Stimulated activated naive CD8-positive, alpha-beta T cell treated with anti-CD3 and anti-CD28 coated beads, Interleukin-15, amount 100 ng/mL, for 72 hours (primary cell): ENCODE measurements around the gene MAPK8IP3.

Experiments
- ATAC-seq: fragments of 150-1000 bp; cut with Tn5 transposase; 2 replicates; pipeline ENCODE4 v1.10.0; 2021; ENCODE audit warnings: mild to moderate bottlenecking, moderate library complexity
- DNase-seq, 2 donors: peaks; one replicate each; pipeline ENCODE4 v3.0.0; 2021 to 2022
- H3K27ac Mint-ChIP-seq, 2 donors: one replicate each; pipeline ENCODE4 v1.8.0; 2022; ENCODE audit warnings: mild to moderate bottlenecking in 2 of 2, mixed read lengths in 2 of 2, moderate library complexity in 2 of 2
- H3K27me3 Mint-ChIP-seq: one replicate; pipeline ENCODE4 v1.8.0; 2022; ENCODE audit warnings: mixed read lengths
- H3K4me1 Mint-ChIP-seq: one replicate; pipeline ENCODE4 v1.8.0; 2022; ENCODE audit warnings: mild to moderate bottlenecking, mixed read lengths
- H3K4me3 Mint-ChIP-seq, 2 donors: one replicate each; pipeline ENCODE4 v1.8.0; 2022; ENCODE audit warnings: mild to moderate bottlenecking in 2 of 2, mixed read lengths in 2 of 2, moderate library complexity in 1 of 2
- H3K9me3 Mint-ChIP-seq, 2 donors: one replicate each; pipeline ENCODE4 v1.8.0; 2022; ENCODE audit warnings: mixed read lengths in 2 of 2

MAPK8IP3 gene

DNA sequence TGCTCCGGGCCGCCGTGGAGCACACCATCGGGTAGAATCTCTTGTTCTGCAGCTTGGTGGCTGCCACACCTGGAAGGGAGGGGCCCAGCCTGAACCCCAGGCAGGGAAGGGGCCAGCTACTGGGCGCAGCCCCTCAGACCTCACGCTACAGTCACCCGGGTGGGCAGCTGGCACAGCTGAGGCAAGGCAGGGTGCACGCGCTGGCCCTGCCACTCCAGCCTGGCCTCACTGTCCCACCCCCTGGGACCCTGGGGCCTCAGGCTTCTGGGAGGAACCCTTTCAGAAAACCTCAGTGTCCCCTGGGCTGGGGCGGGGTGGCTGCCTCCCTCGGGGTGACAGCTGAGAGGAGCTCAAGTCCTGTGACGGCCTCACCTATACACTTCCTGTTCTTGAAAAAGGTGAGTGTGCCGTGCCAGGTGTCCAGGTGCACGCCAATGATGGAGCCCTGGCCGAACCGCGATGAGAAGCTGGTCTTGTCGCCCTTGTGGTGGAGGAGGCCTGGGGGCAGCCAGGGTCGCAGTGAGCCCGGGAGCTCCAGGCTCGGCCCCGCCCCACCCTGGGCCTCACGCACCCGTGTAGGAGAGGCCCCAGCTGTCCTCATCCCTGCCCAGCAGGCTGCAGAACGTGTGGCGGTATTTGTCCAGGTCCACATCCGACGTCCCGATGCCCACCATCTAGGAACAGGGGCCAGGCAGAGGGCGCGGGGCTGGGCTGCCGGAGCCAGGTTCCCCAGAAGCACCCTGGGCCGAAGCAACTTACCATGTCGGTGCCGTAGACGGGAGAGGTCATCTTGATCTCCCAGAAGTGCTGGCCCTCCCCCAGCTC lies 71.6 kb downstream of the MAPK8IP3 start:
- no peak overlapping the region for H3K4me3 Mint-ChIP-seq
- DNase-seq (no peak), ATAC-seq (no peak)
- H3K27me3 Mint-ChIP-seq = no peaks in the 10 kb centered on the region
- H3K27ac Mint-ChIP-seq = no peak overlapping the region
- no peaks in the 10 kb centered on the region for H3K9me3 Mint-ChIP-seq
- H3K4me1 Mint-ChIP-seq = peaks cover 24% of the 10 kb centered on the region

DNA sequence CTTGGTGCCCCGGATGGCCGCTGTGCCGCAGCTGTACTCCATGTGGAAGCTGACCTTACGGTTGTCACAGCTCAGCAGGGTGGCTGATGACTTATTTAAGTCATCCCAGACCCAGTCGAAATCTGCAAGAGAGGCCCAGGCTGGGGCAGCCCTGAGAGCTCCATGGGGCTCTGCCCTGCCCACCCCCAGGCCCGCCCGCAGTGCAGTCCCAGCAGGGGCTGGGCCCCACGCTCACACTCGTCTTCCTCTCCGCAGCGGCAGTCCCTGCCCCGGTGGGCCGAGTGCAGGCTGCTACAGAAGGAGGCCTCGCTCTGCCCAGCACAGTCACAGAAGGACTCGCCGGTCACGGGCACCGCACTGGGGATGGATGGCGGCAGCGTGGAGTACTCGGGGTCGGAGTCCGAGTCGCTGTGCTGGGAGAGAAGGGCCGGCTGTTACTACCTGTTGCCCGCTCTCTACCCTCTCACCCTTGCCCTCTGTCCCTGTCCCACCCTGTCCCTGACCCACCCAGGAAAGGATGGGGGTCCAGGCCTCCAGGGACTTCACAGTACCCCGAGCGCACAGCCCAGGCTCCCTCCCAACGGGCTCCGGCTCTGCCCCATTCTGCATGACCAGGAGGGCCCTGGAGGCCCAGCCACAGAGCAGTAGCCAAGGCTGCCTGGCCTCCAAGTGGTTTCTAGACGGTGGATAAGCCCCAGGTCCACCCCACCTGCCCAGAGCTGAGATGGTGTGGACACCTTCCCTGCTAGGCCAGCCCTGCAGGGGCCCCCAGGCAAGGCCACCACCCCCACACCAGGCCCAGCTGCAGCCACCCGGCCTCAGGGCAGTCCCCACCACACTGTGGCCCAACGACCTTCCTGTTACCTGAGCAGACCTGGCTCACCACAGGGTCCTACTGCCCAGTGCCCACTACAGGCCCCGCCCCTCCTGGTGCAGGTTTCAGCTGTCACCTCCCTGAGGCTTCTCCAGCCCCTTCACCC lies 72.5 kb downstream of the MAPK8IP3 start:
- Mint-ChIP-seq H3K9me3 (no peaks in the 10 kb centered on the region), H3K4me1 (peaks cover 27% of the 10 kb centered on the region), H3K4me3 (no peak overlapping the region), H3K27me3 (no peaks in the 10 kb centered on the region), H3K27ac (no peak overlapping the region)
- no peak for ATAC-seq
- DNase-seq = no peak

DNA sequence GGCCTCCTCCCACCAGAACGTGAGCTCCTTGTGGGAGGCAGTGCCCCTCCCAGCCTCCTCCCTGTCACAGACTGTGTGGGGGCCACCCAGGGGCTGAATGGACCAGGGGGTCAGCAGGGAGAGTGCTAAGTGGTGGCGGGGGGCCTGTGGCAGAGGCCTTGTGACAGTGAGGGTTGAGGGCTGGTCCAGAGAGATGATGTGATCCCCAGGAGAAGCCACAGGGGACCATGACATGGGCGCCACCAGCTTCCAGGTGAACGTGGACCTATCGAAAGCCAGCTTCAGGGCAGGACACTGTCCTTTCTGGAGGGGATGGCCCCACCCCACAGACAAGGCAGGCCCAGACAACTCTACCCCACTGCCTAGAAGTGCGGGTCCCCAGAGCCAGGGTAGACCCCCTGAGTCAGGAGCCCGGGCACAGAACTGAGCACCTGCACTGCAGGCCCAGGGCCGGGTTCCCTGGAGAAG lies 73.3 kb downstream of the MAPK8IP3 start:
- no peaks in the 10 kb centered on the region for H3K27me3 Mint-ChIP-seq
- ATAC-seq = no peak
- H3K4me1 Mint-ChIP-seq = peaks cover 29% of the 10 kb centered on the region
- no peak for DNase-seq
- no peak overlapping the region for H3K27ac Mint-ChIP-seq
- no peaks in the 10 kb centered on the region for H3K9me3 Mint-ChIP-seq
- H3K4me3 Mint-ChIP-seq = no peak overlapping the region

DNA sequence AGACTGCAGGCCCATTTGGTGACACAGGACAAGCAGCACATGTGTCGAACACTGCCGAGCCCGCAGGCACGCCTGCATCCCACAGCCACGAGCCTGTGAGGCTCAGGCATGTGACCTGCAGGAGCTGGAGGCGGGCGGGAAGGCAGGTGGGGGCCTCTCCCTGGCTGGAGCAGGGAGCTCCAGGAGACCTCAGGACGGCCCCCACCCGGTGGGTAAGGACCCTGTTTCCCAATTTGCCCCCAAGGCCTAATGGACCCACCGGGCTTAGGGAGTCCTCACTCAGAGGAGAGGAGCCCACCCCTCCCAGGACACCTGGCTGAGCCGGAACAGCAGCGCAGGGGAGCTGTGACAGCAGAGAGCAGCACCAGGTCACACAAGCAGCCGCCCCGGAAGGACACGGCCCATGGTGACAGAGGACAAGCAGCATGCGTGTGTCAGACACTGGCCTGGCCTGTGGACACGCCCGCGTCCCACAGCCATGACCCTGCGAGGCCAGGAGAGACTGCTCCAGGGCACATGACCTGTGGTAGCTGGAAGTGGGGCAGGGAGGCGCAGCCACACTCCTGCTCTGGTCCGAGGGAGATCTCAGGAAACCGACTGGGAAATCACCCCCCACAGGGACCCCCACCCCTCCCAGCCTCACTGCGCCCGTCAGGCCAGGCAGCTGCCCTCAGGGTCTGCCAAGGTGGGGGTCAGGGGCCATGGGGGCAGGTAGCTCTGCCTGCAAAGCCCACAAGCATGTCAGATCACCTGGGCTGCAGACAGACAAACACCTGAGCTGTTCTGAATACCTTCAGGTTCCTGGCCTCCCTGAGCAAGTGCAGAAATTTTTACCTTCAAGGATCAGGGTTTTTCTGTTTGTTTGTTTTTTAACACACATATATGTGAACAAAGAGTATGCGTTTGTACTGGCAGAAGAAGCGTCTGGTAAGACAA lies 74.0 kb downstream of the MAPK8IP3 start:
- ATAC-seq (no peak), DNase-seq (no peak)
- Mint-ChIP-seq H3K27ac (peak overlapping the region in 1 of 2 donors; percentile 27), H3K27me3 (no peaks in the 10 kb centered on the region), H3K4me3 (peak overlapping the region; percentile 21 to 35), H3K4me1 (peaks cover 28% of the 10 kb centered on the region), H3K9me3 (no peaks in the 10 kb centered on the region)

DNA sequence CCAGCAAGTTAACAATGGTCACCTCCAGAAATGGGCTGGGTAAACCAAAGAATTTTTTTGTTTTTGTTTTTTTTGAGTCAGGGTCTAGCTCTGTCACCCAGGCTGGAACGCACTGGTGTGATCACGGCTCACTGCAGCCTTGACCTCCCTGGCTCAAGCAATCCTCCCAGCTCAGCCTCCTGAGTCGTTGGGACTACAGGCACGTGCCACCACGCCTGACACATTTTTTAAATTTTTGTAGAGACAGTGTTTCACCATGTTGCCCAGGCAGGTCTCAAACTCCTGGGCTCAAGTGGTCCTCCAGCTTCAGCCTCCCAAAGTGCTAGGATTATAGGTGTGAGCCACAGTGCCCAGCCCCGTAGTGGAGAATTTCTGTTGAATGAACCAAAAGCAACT lies 74.7 kb downstream of the MAPK8IP3 start:
- Mint-ChIP-seq H3K27me3 (no peaks in the 10 kb centered on the region), H3K4me3 (peak overlapping the region in 1 of 2 donors; percentile 88), H3K27ac (no peak overlapping the region), H3K4me1 (peaks cover 32% of the 10 kb centered on the region), H3K9me3 (no peaks in the 10 kb centered on the region)
- no peak for ATAC-seq
- DNase-seq = no peak

DNA sequence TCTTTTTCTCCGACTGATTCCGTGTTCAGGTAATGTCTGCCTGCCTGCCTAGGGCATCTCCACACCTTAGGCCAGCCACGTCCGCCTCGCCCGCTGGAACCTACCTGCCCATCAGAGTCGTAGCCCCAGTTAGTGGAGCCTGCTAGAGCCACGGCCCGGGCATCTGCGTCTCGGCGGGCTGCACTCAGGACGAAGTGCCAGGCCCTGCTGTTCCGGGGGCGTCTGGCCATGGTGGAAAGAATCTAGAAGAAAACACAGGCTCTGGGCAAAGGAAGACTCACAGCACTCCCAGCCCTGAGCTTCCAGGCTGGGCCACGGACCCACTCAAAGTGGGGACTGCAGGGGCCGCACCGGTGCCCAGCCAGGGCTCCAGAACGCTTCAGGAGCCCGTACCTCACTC lies 75.3 kb downstream of the MAPK8IP3 start:
- Mint-ChIP-seq H3K4me3 (peak overlapping the region; percentile 78 to 88), H3K4me1 (peaks cover 34% of the 10 kb centered on the region), H3K27me3 (no peaks in the 10 kb centered on the region), H3K9me3 (no peaks in the 10 kb centered on the region), H3K27ac (peak overlapping the region; percentile 44 to 63)
- no peak for DNase-seq
- no peak for ATAC-seq

DNA sequence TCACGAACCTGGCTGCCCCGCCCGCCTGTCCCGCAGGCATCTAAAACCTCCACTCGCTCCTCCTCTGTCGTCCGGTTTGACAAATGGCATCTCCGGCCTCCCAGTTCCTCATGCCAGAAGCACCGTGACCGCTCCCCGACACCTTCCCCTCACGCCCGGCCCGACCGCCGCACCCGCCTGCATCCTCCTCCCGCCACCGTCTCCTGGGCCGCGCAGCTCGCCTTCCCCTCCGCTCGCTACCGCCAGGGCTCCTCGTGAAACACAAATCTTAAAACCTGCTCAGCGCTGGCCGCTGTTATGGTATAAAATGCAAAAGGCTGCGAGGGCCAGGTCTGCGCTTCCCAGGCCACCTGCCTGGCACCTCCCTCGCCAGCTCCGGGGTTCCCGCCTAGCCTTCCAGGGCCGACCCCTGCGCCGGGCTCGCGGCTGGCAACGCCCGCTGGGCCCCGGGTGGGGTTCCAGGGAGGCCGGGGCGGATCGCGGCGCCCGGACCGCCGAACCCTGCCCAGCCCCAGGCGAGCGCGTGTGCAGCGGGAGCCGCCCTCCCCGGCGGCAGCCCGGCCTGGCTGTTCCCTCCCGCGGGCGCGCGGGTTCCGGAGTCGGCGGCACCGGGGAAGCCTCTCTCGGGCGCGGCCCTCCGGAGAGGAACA lies 75.9 kb downstream of the MAPK8IP3 start:
- ATAC-seq (peak; percentile 25), DNase-seq (peak; percentile 41 to 49)
- Mint-ChIP-seq H3K9me3 (no peaks in the 10 kb centered on the region), H3K4me3 (peak overlapping the region; percentile 88 to 92), H3K27me3 (no peaks in the 10 kb centered on the region), H3K27ac (peak overlapping the region; percentile 44 to 63), H3K4me1 (peaks cover 34% of the 10 kb centered on the region)

DNA sequence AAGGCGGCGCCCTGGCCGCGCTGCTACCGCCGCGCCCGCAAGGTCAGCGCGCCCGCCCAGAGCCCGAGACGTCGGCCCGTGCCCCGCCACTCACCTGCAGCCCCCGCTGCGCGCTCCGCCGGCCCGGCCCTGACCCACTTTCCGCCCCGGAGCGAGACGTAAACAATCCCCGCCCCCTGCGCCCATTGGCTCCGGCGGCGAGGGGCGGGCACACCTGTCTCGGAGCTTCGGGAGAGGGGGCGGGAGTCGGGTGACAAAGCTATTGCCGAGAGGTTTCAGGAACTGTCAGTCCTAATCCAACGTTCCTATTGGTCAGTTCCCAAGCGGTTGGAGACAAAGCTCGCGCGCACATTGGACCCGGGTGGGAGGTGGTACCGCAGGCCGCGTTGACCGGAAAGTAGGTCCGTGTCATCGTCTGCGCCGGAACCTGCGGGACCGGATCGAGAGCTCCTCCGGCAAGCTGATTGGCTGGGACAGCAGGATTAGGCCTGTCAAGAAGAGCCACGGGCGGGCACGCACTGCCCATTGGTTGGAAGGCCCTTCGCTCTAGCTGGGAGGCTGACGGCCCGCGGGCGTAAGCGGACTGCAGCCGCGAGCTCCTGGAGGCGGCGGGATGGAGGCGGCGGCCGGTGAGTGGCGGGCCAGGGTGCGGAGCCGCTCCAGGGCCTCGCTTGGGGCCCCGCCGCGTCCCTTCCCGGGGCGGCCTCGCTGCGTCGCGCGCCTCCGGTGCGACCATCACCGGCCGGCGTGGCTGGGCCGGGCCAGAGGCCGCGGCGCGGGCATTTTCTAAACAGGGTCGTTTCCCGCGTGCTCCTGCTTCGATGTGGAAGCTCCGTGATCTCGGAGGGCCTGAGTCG lies 76.6 kb downstream of the MAPK8IP3 start, which contains the start of the genes NUBP2 and SPSB3:
TSS of gene NUBP2 (plus strand) at position 553 of the 857 bp plus-strand sequence. CDS start at position 614, 61 bp downstream.
TSS of gene SPSB3 (minus strand) at position 164 of the 857 bp plus-strand sequence. CDS start 1,088 bp downstream, outside the sequence.
- Mint-ChIP-seq H3K9me3 (no peaks in the 10 kb centered on the region), H3K27me3 (no peaks in the 10 kb centered on the region), H3K27ac (peak within 1 kb of the TSS; percentile 78 to 94), H3K4me1 (peaks cover 34% of the 10 kb centered on the region), H3K4me3 (peak within 1 kb of the TSS; percentile 90 to 92)
- DNase-seq (peak; percentile 98 to 100), ATAC-seq (peak; percentile 93)

DNA sequence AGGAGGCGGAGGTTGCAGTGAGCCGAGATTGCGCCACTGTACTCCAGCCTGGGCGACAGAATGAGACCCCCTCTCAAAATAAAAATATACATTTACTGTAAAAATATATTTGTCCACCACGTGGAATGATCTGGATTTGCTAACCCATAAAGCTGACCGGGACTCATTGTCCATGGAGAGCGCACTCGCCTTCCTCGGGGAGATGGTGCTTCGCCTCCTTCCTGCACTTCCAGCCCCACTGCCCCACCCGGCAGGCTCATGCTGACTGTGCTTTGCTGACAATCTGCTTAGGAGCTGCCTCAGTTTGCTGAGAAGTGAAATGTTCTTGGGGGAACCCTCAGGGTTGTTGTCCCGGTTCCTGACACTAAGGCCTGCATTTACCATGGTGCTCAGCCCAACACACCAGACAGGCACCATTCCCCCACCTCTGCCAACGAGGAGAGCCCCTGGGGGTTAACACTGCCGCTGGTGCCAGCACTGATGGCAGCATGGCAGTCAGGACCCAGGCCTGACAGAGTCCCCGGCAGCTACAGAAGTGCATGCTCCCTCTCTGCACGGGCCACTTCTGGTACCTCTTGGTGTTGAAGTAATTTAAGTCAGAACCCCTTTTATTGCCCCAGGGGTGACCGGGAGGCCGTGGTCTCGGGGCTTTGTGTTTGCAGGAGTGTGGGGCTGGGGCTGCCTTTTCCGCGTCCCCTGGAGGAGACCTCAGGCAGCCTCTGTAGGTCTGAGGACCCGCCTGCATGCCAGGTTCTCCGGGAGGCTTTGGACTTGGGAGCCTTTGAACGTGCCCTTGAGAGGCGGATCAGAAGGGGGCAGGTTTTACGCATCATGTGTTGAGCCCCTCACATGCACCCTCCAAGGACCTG lies 79.2 kb downstream of the MAPK8IP3 start:
- H3K27me3 Mint-ChIP-seq = no peaks in the 10 kb centered on the region
- ATAC-seq = no peak
- peaks cover 40% of the 10 kb centered on the region for H3K4me1 Mint-ChIP-seq
- H3K27ac Mint-ChIP-seq = no peak overlapping the region
- H3K9me3 Mint-ChIP-seq = no peaks in the 10 kb centered on the region
- H3K4me3 Mint-ChIP-seq = peak overlapping the region; percentile 45 to 60
- DNase-seq = no peak

DNA sequence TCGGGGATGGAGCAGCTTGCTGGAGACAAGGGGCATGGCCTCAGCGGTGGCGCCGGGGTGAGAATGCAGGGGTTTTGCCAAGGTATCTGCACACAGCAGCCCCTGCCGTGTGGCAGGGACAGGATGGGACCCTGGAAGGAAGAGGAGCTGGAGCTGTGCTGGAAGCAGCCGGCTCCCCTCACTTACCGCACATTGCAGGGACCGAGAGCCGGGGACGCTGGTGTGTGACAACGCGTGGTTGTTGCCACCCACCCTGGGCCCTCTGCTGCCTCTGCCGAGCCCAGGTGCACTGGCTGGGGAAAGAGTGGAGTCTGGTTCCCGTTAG lies 79.8 kb downstream of the MAPK8IP3 start:
- DNase-seq (no peak), ATAC-seq (no peak)
- Mint-ChIP-seq H3K4me3 (no peak overlapping the region), H3K27ac (no peak overlapping the region), H3K4me1 (peaks cover 40% of the 10 kb centered on the region), H3K9me3 (no peaks in the 10 kb centered on the region), H3K27me3 (no peaks in the 10 kb centered on the region)

DNA sequence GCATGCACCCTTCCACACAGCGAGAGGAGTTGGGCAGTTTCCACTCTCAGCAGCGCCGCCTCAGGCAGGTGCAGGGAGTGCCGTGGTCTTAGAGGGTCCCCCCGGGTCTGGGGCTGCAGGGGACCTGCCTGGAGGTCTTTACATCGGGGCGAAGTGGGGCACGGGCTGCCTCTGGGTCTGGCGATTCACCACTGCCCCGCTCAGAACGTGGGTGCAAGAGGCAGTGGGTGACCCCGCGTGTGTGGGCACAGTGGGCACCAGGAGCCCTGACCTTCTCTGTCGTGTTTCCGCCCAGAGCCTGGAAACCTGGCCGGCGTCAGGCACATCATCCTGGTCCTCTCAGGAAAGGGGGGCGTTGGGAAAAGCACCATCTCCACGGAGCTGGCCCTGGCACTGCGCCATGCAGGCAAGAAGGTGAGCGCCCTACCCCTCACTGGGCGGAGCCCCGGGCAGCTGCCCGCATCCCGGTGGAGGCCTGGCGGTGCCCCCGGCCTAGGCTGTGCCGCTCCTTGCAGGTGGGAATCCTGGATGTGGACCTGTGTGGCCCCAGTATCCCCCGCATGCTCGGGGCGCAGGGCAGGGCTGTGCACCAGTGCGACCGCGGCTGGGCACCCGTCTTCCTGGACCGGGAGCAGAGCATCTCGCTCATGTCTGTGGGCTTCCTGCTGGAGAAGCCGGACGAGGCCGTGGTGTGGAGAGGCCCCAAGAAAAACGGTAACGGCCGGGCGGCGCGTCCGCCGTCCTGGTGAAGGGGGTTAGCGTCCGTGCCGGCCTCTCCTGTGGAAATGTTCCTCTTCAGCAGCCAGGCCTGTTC lies 80.5 kb downstream of the MAPK8IP3 start:
- no peaks in the 10 kb centered on the region for H3K9me3 Mint-ChIP-seq
- H3K27me3 Mint-ChIP-seq = no peaks in the 10 kb centered on the region
- no peak for DNase-seq
- no peak for ATAC-seq
- no peak overlapping the region for H3K4me3 Mint-ChIP-seq
- no peak overlapping the region for H3K27ac Mint-ChIP-seq
- H3K4me1 Mint-ChIP-seq = peaks cover 34% of the 10 kb centered on the region

DNA sequence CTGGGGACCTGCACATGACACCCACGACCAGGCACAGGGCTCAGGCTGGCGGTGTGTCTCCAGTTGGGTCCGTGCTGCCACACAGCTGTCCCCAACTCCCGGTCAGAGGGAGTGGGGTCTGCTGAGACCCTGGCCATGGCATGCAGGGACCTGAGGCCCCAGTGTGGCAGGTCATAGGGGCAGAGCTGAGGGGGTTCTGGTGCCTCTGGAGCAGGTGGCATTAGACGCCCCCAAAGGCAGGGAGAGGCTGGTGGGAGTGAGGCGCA lies 81.0 kb downstream of the MAPK8IP3 start:
- DNase-seq (no peak), ATAC-seq (no peak)
- Mint-ChIP-seq H3K4me1 (peaks cover 28% of the 10 kb centered on the region), H3K27me3 (no peaks in the 10 kb centered on the region), H3K9me3 (no peaks in the 10 kb centered on the region), H3K4me3 (no peak overlapping the region), H3K27ac (no peak overlapping the region)
